ENCODE measurements around the gene EFEMP1.
"Not testable (repeated sequence)": the region's sequence is repeated elsewhere in the genome, so short reads cannot be mapped to it uniquely, and the experiment has no call there.

Gene EFEMP1

GRCh38 chr2:55838117-55838516 lies 85.5 kb downstream of the EFEMP1 start:
- in situ Hi-C loops (cut with HindIII; ENCODE audit: low sequenced_read_pairs) = not testable (repeated sequence)

- in situ Hi-C loops (cut with HindIII; ENCODE audit: low sequenced_read_pairs) = no loop called here
Observed at GRCh38 chr2:55837073-55837472, 86.5 kb downstream of the EFEMP1 start.

GRCh38 chr2:55831671-55832410 lies 91.7 kb downstream of the EFEMP1 start:
- in situ Hi-C loops (cut with HindIII; ENCODE audit: low sequenced_read_pairs) = not testable (repeated sequence)

- in situ Hi-C loops (cut with HindIII; ENCODE audit: low sequenced_read_pairs) = no loop called here
Observed at GRCh38 chr2:55827855-55828254, 95.7 kb downstream of the EFEMP1 start.

- in situ Hi-C loops (cut with HindIII; ENCODE audit: low sequenced_read_pairs) = not testable (repeated sequence)
Observed at GRCh38 chr2:55827428-55827827, 96.2 kb downstream of the EFEMP1 start.

GRCh38 chr2:55826246-55826645 lies 97.3 kb downstream of the EFEMP1 start:
- in situ Hi-C loops (cut with HindIII; ENCODE audit: low sequenced_read_pairs) = no loop called here

- in situ Hi-C loops (cut with HindIII; ENCODE audit: low sequenced_read_pairs) = no loop called here
Observed at GRCh38 chr2:55824551-55825096, 99.0 kb downstream of the EFEMP1 start.

Data from DLD1 (cell line).